Brain microvascular endothelial cell (primary cell): ENCODE results near the gene SLC49A3.

Experiments used
- DNase-seq: peaks from one replicate; pipeline ENCODE4 v3.0.0-alpha.2; 2020
- H3K27ac ChIP-seq: fragments of 250-450 bp; sonication (Bioruptor Pico); 2 replicates; pipeline ENCODE4 v1.5.1; 2020; ENCODE audit warnings: mild to moderate bottlenecking, moderate library complexity
- H3K27me3 ChIP-seq: fragments of 250-450 bp; sonication (Bioruptor Pico); replicated peaks from 2 replicates; pipeline ENCODE4 v1.5.1; 2020; ENCODE audit warnings: mild to moderate bottlenecking
- H3K36me3 ChIP-seq: fragments of 250-450 bp; sonication (Bioruptor Pico); replicated peaks from 2 replicates; pipeline ENCODE4 v1.5.1; 2020; ENCODE audit warnings: mild to moderate bottlenecking
- H3K4me3 ChIP-seq: 2 replicates; pipeline ENCODE4 v1.5.1; 2011; ENCODE audit warnings: low read depth, mild to moderate bottlenecking, control low read depth, low read length, moderate library complexity
- in situ Hi-C: cut with HindIII; loops from 2 replicates; pipeline ENCODE4 v1.10.0; 2017; ENCODE audit warnings: low sequenced_read_pairs, low pct_ligation_motif_present
- TF ChIP-seq, protein P1 (sequence below): IDR thresholded peaks from 2 replicates; pipeline ENCODE4 v1.5.1; 2011; ENCODE audit warnings: low read depth, mild to moderate bottlenecking, moderate library complexity, low read length, control low read depth, inconsistent platforms; ENCODE audit errors: missing control alignments

SLC49A3 gene

GRCh38 chr4:667545-667925, 21.4 kb downstream of the SLC49A3 start:
- Histone ChIP-seq H3K36me3 (peaks cover 14% of the 10 kb centered on the region), H3K27me3 (peaks cover 4% of the 10 kb centered on the region), H3K4me3 (no peak overlapping the region), H3K27ac (no peak overlapping the region)
- TF ChIP-seq, protein P1, sequence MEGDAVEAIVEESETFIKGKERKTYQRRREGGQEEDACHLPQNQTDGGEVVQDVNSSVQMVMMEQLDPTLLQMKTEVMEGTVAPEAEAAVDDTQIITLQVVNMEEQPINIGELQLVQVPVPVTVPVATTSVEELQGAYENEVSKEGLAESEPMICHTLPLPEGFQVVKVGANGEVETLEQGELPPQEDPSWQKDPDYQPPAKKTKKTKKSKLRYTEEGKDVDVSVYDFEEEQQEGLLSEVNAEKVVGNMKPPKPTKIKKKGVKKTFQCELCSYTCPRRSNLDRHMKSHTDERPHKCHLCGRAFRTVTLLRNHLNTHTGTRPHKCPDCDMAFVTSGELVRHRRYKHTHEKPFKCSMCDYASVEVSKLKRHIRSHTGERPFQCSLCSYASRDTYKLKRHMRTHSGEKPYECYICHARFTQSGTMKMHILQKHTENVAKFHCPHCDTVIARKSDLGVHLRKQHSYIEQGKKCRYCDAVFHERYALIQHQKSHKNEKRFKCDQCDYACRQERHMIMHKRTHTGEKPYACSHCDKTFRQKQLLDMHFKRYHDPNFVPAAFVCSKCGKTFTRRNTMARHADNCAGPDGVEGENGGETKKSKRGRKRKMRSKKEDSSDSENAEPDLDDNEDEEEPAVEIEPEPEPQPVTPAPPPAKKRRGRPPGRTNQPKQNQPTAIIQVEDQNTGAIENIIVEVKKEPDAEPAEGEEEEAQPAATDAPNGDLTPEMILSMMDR: no peak
- DNase-seq: no peak
- in situ Hi-C loops: no loop called here

DNA sequence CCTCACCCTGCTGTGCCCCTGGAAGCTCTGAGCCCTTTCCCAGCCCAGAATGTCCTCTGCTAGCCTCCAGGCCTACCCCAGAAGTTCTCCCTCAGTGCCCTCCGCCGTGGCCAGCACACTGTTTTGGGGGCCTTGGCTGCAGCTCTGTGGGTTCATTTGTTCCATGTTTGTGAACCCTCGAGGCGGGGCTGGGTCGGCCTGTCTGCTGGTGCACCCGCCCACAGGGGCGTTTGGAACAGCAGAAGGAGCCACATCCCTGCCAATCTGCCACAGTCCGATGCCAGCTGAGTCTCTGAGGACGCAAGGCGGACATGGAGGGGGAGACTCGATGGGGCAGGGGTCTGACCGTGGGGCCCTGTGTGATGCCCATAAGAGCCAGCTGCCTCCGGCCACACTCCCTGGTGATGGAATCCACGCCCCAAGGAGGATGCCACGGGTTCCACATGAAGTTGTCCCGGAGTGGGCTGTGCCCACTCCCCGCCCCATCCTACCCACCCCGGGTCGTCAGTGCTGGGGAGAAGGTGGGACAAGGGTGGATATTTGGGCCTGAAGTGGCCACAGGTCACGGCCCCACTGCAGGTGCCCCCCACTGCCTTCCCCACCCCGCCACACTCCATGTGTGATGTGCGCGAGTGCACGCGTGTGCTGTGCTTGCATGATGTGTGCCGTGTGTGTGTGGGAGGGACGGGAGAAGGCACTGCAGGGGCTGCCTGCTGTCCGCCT, 22.0 kb downstream of the SLC49A3 start:
- in situ Hi-C loops: no loop called here
- DNase-seq: no peak
- Histone ChIP-seq H3K27me3 (peaks cover 4% of the 10 kb centered on the region), H3K27ac (no peak overlapping the region), H3K36me3 (peaks cover 10% of the 10 kb centered on the region), H3K4me3 (no peak overlapping the region)
- TF ChIP-seq, protein P1: no peak

DNA sequence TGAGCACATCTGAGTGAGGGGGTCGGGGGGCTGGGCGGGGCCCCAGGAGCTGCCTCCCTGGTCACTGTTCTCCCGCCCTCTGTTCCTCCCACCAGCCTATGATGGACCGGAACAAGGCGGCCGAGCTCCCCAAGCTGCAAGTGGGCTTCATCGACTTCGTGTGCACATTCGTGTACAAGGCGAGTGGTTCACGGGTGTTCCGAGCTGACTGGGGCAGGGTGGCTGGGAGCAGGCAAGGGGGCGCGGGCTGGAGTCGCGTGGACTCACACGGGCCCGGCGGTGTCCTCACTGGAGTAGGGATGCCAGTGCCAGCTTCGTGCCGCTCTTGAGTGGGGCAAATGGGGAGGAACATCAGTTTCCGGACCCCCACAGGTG, 22.5 kb downstream of the SLC49A3 start:
- H3K27ac ChIP-seq: no peak overlapping the region
- TF ChIP-seq, protein P1: no peak
- H3K36me3 ChIP-seq: peaks cover 5% of the 10 kb centered on the region
- no peak for DNase-seq
- in situ Hi-C loops: no loop called here
- H3K4me3 ChIP-seq: no peak overlapping the region
- H3K27me3 ChIP-seq: peaks cover 4% of the 10 kb centered on the region

- in situ Hi-C loops: no loop called here
- peaks cover 4% of the 10 kb centered on the region for H3K27me3 ChIP-seq
- TF ChIP-seq, protein P1: no peak
Observed at GRCh38 chr4:665751-666435, 23.1 kb downstream of the SLC49A3 start.

GRCh38 chr4:665381-665750, 23.6 kb downstream of the SLC49A3 start:
- H3K36me3 ChIP-seq: no peaks in the 10 kb centered on the region
- in situ Hi-C loops: no loop called here
- peaks cover 4% of the 10 kb centered on the region for H3K27me3 ChIP-seq
- TF ChIP-seq, protein P1: no peak
- H3K4me3 ChIP-seq: no peak overlapping the region
- H3K27ac ChIP-seq: no peak overlapping the region
- DNase-seq: no peak

More at GRCh38 chr4:665751-666435, 23.1 kb downstream of the SLC49A3 start:
- Histone ChIP-seq H3K36me3 (no peaks in the 10 kb centered on the region), H3K4me3 (no peak overlapping the region), H3K27ac (no peak overlapping the region)
- no peak for DNase-seq
